KMS-11 (cell line): ENCODE results near the gene THOC7.

Source experiments
- H2AFZ ChIP-seq: fragments of 200-600 bp; sonication (generic); 2 replicates; pipeline ENCODE4 v1.6.1; 2016; ENCODE audit warnings: antibody characterized with exemption, mixed run types, low read depth
- H3K27ac ChIP-seq: fragments of 200-600 bp; sonication (generic); 2 replicates; pipeline ENCODE4 v1.6.1; 2016; ENCODE audit warnings: mild to moderate bottlenecking, mixed run types
- H3K27me3 ChIP-seq: fragments of 200-600 bp; sonication (generic); 2 replicates; pipeline ENCODE4 v1.6.1; 2017; ENCODE audit warnings: mild to moderate bottlenecking, low read depth, mixed run types, moderate library complexity; ENCODE audit not compliant: insufficient read depth
- H3K36me3 ChIP-seq: fragments of 200-600 bp; sonication (generic); 2 replicates; pipeline ENCODE4 v1.6.1; 2017; ENCODE audit warnings: mild to moderate bottlenecking, mixed run types; ENCODE audit not compliant: insufficient read depth
- H3K4me1 ChIP-seq: fragments of 200-600 bp; sonication (generic); 2 replicates; pipeline ENCODE4 v1.6.1; 2016; ENCODE audit warnings: mild to moderate bottlenecking, low read depth, mixed run types; ENCODE audit not compliant: poor library complexity, severe bottlenecking
- H3K4me2 ChIP-seq: fragments of 200-600 bp; sonication (generic); 2 replicates; pipeline ENCODE4 v1.7.0; 2016; ENCODE audit warnings: mild to moderate bottlenecking, mixed run types
- H3K4me3 ChIP-seq: fragments of 200-600 bp; sonication (generic); IDR thresholded peaks from 2 replicates; pipeline ENCODE4 v1.6.1; 2017; ENCODE audit warnings: low read depth, low read length, mixed read lengths; ENCODE audit not compliant: insufficient read depth
- H3K79me2 ChIP-seq: fragments of 200-600 bp; sonication (generic); 2 replicates; pipeline ENCODE4 v1.6.1; 2016; ENCODE audit warnings: low read depth, mixed run types; ENCODE audit not compliant: insufficient read depth
- H3K9ac ChIP-seq: fragments of 200-600 bp; sonication (generic); 2 replicates; pipeline ENCODE4 v1.6.1; 2016; ENCODE audit warnings: mild to moderate bottlenecking, mixed run types
- H4K20me1 ChIP-seq: fragments of 200-600 bp; sonication (generic); 2 replicates; pipeline ENCODE4 v1.6.1; 2016; ENCODE audit warnings: mild to moderate bottlenecking, mixed run types; ENCODE audit not compliant: insufficient read depth
- CTCF ChIP-seq: fragments of 200-600 bp; sonication (generic); conservative IDR thresholded peaks from 2 replicates; pipeline ENCODE4 v1.6.1; 2017; ENCODE audit warnings: low read depth, mild to moderate bottlenecking, antibody characterized with exemption, low read length, moderate library complexity, mixed read lengths

The THOC7 gene

DNA sequence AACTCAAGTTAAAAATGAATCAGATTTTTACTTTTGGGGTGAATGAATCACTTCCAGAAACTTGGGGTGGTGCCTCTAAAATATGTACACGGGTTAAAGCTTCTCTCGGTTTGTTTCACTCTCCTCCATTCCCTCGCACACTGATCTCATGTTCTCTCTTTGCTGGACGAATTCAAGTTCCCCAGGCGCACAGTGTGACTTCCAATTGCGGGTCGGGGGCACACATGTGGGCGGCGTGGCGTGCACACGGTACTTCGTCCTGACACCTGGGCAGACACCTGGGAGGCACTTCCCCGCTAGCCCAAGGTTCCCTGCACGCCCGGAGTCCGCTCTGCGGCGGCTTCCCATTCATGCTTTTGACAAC, 47.9 kb upstream of the THOC7 start:
- Histone ChIP-seq H3K4me1 (peaks cover 41% of the 10 kb centered on the region), H3K79me2 (peaks cover 4% of the 10 kb centered on the region; the same call in 1 of the 2 replicates), H2AFZ (peak overlapping the region; percentile 30), H3K27me3 (no peaks in the 10 kb centered on the region), H3K4me3 (peak overlapping the region; percentile 19), H3K4me2 (peak overlapping the region; percentile 67), H3K36me3 (no peaks in the 10 kb centered on the region), H3K27ac (peak overlapping the region; percentile 81), H4K20me1 (no peaks in the 10 kb centered on the region), H3K9ac (peak overlapping the region; percentile 71; the same call in 1 of the 2 replicates)
- TF ChIP-seq CTCF: no peak

GRCh38 chr3:63910891-63911290, 47.3 kb upstream of the THOC7 start:
- Histone ChIP-seq H2AFZ (peak overlapping the region; percentile 30; the same call in 1 of the 2 replicates), H3K9ac (peak overlapping the region; percentile 71; the same call in 1 of the 2 replicates), H3K36me3 (no peaks in the 10 kb centered on the region), H3K27ac (peak overlapping the region; percentile 81), H3K79me2 (no peaks in the 10 kb centered on the region; the same call in 1 of the 2 replicates), H3K4me3 (peak overlapping the region; percentile 19), H3K4me2 (peak overlapping the region; percentile 67), H4K20me1 (no peaks in the 10 kb centered on the region), H3K27me3 (no peaks in the 10 kb centered on the region), H3K4me1 (peaks cover 35% of the 10 kb centered on the region)
- TF ChIP-seq CTCF: no peak

DNA sequence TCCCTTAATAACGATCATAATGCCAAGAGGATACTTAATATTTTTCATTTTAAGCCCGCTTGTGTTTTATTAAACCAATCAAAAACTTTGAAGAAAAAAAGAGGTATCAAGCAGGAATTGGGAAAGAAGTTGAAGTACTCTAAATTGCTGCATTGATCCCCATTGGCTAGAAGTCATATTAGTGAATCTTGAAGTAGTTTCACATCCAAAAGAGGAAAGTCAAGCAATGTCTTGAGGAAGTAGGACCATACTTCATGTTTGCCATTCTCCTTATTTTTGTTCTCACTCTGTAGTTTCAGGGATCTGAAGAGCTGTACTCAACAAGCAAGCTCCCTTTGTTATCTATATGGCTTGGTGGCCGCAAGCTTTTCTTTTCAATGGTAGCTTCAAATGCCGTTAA, 46.4 kb upstream of the THOC7 start:
- peaks cover 26% of the 10 kb centered on the region for H3K4me1 ChIP-seq
- H2AFZ ChIP-seq: no peak overlapping the region
- TF ChIP-seq CTCF: no peak
- no peaks in the 10 kb centered on the region; the same call in 1 of the 2 replicates for H3K79me2 ChIP-seq
- H3K4me3 ChIP-seq: no peak overlapping the region
- H3K27me3 ChIP-seq: no peaks in the 10 kb centered on the region
- no peaks in the 10 kb centered on the region for H4K20me1 ChIP-seq
- H3K4me2 ChIP-seq: peak overlapping the region; percentile 67; the same call in 1 of the 2 replicates
- no peaks in the 10 kb centered on the region for H3K36me3 ChIP-seq
- peak overlapping the region; percentile 71; the same call in 1 of the 2 replicates for H3K9ac ChIP-seq
- H3K27ac ChIP-seq: peak overlapping the region; percentile 81; the same call in 1 of the 2 replicates

DNA sequence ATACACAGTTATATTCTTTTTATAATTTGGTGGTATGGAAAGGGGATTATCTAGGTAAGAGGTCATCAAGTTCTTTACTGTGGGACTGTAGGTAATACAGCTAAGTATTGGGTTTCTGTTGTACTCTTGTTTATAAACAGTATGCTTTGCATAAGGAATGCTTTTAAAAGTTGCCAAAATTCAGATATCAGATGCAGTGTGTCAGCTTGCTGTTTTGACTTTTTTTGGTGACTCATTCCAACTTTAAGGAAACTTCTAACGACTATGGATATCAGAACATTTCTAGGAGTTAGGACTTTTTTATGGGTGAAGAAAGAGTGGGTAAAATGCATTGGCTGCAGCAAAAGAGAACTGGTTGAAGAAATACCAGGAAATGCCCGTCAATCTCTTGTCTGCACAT, 45.8 kb upstream of the THOC7 start:
- no peaks in the 10 kb centered on the region for H4K20me1 ChIP-seq
- H3K79me2 ChIP-seq: no peaks in the 10 kb centered on the region; the same call in 1 of the 2 replicates
- H3K36me3 ChIP-seq: no peaks in the 10 kb centered on the region
- no peak overlapping the region for H3K4me2 ChIP-seq
- no peak overlapping the region for H3K9ac ChIP-seq
- TF ChIP-seq CTCF: no peak
- H3K27me3 ChIP-seq: no peaks in the 10 kb centered on the region
- H3K4me3 ChIP-seq: no peak overlapping the region
- peaks cover 20% of the 10 kb centered on the region for H3K4me1 ChIP-seq
- H2AFZ ChIP-seq: no peak overlapping the region
- H3K27ac ChIP-seq: no peak overlapping the region
